Umbilical cord (tissue), 2 donors: Measurements from ENCODE around the gene TIMM23B. TPM values are rescaled to one million over a fixed set of nuclear protein-coding genes. Genes with fewer than 3 reads are reported as not detected.
A peak's percentile ranks its signal among the peaks of the same experiment; 100 is the strongest.
"Not testable (repeated sequence)": the region's sequence is repeated elsewhere in the genome, so short reads cannot be mapped to it uniquely, and the experiment has no call there.

Experiments
- DNase-seq: peaks from one replicate; pipeline ENCODE4 v3.0.0-alpha.2; 2015; ENCODE audit warnings: low spot score
- total RNA-seq: library from RNA; depleted of rRNA; stranded (reverse); fragments of >200 nt; gene quantifications from one replicate; pipeline ENCODE4 v1.2.3, GENCODE V29; 2014; ENCODE audit warnings: low replicate concordance; ENCODE audit not compliant: insufficient read depth

The TIMM23B gene
- total RNA-seq, 1 donor from 2014 or later: 11.3 TPM

GRCh38 chr10:49977756-49978155 lies 35.9 kb downstream of the TIMM23B start:
- not testable (repeated sequence) for DNase-seq

GRCh38 chr10:49987207-49987606 lies 45.4 kb downstream of the TIMM23B start:
- DNase-seq: not testable (repeated sequence)

- not testable (repeated sequence) for DNase-seq
Observed at GRCh38 chr10:49988376-49988775, 46.5 kb downstream of the TIMM23B start, which contains the start of gene AGAP6. Gene AGAP6, plus strand, starts transcription at chr10:49988406. Its CDS starts 310 bp downstream, at chr10:49988716.

GRCh38 chr10:49995321-49995720 lies 53.5 kb downstream of the TIMM23B start:
- DNase-seq: peak; percentile 40

GRCh38 chr10:50014024-50014423 lies 72.2 kb downstream of the TIMM23B start:
- DNase-seq: not testable (repeated sequence)

- DNase-seq: not testable (repeated sequence)
Observed at GRCh38 chr10:50015596-50016220, 73.9 kb downstream of the TIMM23B start.

GRCh38 chr10:50016926-50017325 lies 75.1 kb downstream of the TIMM23B start:
- DNase-seq: not testable (repeated sequence)

GRCh38 chr10:50017646-50018045 lies 75.8 kb downstream of the TIMM23B start:
- not testable (repeated sequence) for DNase-seq

GRCh38 chr10:50019279-50019678 lies 77.4 kb downstream of the TIMM23B start:
- DNase-seq: not testable (repeated sequence)

GRCh38 chr10:50020451-50021024 lies 78.7 kb downstream of the TIMM23B start:
- not testable (repeated sequence) for DNase-seq

- DNase-seq: no peak
Observed at GRCh38 chr10:50021646-50022045, 79.8 kb downstream of the TIMM23B start.

Other genes with a start within 250 kb of the TIMM23B start
- not detected for gene OGDHL, start 179.7 kb upstream of the TIMM23B start, total RNA-seq
- 70.3 TPM for gene PARG, start within 50 bp of the TIMM23B start, total RNA-seq
- gene AGAP6, start 46.4 kb downstream of the TIMM23B start, total RNA-seq: 2.2 TPM
- gene WASHC2A, start 125.9 kb downstream of the TIMM23B start, total RNA-seq: 21.2 TPM